NCI-H526 (cell line): ENCODE results near the gene PRSS12.
"Not testable (repeated sequence)": the region's sequence is repeated elsewhere in the genome, so short reads cannot be mapped to it uniquely, and the experiment has no call there.

Experiments used
- DNase-seq, 2 experiments: peaks; one replicate each; lab custom pipeline; 2025; lab: John Stamatoyannopoulos, UW

Gene PRSS12

DNA sequence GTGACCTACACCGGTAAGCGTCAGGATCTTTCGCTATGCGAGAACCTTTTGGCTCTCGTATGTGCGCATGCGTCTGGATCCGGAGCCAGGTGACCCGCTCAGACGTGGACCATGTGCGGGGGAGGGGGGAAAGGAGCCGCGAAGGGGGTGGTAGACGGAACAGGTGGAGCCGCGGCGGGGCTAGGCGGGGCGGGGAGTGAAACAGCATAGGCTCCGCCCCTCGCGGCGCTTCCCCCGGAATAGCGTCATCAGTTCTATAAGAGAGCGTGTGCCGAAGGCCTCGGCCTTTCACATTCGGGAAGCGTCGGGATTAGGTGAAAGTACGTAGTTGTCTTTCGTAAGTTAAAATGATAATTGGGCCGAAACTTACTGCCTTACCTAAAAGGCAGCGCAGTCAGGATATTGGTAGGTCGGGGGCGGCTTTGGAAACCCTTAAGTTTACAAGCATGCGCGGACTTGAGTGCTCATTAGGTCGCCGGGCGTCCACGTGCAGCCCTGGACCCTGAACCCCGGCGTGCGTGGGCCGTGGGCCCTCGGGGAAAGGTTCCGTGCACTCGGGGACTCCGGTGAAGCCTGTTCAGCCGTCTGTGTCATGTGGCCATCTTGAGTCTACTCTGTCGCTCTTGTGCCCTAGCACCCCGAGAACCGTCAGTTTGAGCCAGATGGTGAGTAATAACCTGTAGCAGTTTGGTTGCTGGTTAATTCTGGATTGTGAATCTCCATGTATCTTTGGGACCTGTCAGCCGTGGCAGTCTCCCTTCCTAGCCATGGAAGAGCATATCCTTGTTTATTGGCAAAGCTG is 74.1 kb downstream of the PRSS12 start:
- peak; percentile 91 to 98 for DNase-seq

DNA sequence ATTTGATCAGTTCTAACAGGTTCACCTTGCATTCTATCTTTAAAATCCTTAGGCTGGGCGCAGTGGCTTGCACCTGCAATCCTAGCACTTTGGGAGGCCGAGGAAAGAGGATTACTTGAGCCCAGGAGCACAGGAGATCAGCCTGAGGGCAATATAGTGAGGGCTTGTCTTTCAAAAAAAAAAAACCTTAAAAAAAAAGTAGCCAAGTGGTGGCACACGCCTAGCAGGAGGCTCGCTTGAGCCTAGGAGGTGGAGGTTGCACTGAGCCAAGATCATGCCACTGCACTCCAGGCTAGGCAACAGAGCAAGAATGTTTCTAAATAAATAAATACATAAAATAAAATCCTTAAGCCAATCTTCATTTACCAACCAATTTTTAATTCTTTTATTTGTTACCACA is 75.6 kb downstream of the PRSS12 start:
- no peak for DNase-seq

DNA sequence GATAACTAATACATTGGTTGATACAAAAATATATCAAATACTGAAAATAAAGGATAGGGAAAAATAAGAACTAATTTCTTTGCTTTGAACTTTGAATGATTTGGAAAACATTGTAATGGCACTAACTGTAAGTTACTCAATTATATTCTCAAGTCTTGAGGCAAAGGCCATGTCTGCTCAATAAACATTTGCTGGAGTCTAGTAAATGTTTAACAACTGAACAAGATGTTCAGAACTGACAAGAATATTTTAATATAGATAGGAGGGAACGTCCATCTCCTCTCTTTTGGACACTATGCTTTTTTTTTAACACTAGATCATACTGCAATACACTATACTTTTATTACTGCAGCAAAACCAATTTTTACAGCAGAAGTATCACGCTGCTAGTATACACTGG is 76.2 kb downstream of the PRSS12 start:
- DNase-seq: no peak

DNA sequence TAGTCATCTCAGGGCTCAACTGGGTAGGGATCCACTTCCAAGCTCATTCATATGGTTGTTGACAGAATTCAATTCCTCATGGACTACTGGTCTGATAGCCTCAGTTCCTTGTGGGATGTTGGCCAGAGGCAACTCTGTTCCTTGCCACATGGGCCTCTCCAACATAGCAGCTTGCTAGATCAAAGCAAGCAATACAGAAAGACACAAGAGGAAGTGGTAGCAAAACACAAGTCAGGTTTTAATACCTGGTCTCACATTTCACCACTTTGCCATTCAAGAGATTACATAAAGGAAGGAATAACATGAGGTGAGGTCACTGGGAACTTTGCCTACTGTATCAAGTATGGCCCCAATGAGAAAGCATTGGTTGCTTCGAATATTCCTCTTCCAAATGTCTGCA is 79.2 kb downstream of the PRSS12 start:
- no peak for DNase-seq

DNA sequence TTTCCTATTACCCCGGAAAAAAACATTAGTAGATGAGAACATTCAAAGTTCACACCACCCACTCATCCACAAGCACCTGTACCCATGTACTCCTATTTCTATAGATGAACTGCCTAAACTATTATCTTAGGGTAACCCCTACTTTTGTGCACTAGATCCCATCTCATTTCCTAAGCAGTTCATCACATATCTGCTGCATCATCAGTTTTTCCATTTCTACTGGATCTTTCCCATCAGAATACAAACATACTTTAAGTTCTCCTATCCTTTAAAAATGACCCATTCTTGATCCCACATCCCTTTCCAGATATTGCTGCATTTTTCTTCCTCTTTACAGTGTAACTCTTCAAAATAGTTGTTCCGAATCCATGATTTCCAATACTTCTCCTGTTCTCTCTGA is 81.0 kb downstream of the PRSS12 start:
- DNase-seq: no peak

DNA sequence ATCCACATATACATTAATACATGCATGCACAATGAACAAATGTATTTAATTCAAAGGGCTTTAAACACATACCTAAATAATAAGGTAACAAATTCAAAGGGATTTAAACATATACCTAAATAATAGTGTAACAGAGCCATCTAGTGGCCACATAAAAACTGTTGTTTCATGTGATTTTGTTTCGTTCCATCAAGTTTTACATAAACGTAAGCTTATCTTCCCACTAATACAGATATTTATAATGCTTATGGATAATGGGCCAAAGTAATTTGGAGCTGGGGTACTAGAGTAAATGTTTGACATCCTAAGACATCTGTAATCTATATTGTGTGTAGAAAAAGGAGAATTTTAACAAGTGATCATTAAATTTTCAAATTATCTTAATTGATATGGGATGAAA is 82.3 kb downstream of the PRSS12 start:
- peak in 1 of 2 experiments; percentile 63 for DNase-seq

GRCh38 chr4:118268780-118269179 is 84.0 kb downstream of the PRSS12 start:
- no peak for DNase-seq

DNA sequence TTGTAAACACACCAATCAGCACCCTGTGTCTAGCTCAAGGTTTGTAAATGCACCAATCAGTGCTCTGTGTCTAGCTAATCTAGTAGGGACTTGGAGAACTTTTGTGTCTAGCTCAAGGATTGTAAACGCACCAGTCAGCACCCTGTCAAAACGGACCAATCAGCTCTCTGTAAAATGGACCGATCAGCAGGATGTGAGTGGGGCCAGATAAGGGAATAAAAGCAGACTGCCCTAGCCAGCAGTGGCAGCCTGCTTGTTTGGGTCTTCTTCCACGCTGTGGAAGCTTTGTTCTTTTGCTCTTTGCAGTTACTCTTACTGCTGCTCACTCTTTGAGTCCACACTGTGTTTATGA is 86.7 kb downstream of the PRSS12 start:
- not testable (repeated sequence) for DNase-seq

DNA sequence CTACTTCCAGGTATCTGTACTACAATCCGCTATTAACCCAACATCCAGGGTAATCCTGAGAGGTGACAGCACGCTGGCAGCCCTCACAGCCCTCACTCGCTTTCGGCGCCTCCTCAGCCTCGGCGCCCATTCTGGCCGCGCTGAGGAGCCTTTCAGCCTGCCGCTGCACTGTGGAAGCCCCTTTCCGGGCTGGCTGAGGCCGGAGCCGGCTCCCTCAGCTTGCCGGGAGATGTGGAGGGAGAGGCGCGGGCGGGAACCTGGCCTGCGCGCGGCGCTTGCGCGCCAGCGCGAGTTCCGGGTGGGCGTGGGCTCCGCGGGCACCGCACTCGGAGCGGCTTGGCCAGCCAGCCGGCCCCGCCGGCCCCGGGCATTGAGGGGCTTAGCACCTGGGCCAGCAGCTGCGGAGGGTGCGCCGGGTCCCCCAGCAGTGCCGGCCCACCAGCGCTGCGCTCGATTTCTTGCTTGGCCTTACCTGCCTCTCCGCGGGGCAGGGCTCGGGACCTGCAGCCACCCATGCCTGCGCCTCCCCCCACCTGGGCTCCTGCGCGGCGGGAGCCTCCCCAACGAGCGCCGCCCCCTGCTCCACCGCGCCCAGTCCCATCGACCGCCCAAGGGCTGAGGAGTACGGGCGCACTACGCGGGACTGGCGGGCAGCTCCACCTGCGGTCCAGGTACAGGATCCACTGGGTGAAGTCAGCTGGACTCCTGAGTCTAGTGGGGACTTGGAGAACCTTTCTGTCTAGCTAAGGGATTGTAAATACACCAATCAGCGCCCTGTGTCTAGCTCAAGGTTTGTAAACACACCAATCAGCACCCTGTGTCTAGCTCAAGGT is 87.3 kb downstream of the PRSS12 start:
- peak; percentile 10 to 64 for DNase-seq

DNA sequence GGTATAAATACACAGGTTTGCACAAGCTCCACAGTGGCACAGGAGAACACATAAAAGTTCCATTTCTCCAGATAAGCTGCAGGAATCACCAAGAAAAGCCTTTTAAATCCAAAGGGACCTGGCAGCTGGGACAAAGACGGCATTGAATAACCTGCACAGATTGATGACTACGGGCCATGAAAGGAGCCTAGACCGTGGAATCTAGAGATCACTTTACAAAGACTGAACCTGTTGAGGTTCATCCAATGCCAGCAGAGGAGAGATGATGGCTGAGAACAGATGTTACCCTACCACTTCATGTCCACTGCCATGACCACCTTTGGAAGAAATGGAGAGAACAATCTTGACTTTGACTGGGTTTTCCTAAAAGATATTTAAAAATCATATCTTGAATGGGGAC is 88.7 kb downstream of the PRSS12 start:
- no peak for DNase-seq

- DNase-seq: no peak
Measured at GRCh38 chr4:118260309-118260708, 92.5 kb downstream of the PRSS12 start.

DNA sequence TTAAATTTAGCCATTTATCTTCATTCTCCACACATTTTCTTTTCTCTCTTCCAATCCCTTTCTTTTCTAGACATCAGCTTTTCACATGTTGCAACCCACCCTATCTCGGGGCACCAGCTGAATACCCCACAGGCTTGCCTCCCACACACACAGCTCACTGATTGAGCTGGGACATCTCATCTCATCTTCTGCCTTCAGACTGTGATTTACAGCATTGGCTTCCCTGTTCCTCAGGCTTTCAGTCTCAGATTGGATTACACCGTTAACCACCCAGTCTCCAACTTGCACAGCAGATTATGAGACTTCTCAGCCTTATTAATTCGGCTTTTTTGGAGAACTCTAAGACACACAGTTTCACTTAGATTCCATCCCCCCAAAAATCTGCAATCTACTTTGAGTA is 93.7 kb downstream of the PRSS12 start:
- DNase-seq: no peak

DNA sequence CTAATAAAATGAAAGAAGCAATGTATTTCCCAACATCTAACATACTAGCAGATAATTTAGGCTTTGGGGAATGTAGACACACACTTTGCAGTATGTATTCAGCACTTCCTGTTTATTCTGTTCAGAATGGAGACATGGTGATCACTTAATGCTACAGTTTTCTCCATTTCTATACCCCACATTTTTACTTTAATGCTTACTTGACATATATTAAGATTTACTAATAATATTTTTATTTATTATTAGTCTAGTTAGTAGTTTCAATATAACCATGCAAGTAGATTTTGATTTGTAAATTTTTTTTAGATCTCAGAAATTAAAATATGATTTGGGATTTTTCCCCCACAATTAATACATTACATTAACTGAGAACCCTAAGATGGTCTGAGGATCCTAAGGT is 98.4 kb downstream of the PRSS12 start:
- no peak for DNase-seq

GRCh38 chr4:118249890-118250289 is 102.9 kb downstream of the PRSS12 start:
- no peak for DNase-seq

DNA sequence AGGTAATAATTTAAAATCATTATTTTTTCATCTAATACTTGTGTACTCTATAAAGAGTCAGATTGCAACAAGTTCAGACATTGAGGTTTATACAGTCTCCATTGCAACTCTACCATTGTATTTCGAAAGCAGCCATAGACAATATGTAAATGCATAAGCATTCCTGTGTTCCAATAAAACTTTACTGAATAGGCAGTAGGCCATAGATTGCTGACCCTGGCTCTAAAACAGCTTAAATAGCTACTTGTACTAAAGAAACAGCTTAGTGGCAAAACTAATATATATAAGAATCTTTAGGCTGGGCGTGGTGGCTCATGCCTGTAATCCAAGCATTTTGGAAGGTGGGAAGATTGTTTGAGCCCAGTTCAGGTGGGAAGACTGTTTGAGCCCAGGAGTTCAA is 115.3 kb downstream of the PRSS12 start:
- DNase-seq: no peak

DNA sequence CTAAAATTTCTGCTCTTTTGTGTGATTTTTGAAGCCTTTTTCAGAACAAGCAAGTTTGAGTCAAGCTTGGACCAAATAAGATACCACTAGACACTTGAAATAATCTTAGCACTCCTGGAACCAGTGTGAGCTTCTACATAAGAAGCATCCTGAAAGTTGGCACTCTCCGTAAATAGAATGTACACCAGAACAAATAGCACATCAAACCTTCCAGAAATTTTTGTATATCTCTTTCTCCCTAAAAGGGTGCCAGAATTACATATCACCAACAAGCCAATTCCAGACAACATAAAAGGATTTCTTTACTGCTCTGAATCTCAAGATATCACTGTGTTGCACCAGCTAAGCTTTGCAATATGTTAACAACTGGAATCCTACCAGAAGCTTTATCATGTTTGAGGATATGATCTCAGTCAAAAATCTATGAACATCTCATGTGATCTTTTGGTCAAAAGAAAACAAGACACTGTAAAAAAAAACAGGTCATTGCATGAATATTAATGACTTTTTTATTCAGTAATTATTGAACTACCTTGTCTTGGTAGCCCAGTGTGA is 117.2 kb downstream of the PRSS12 start:
- no peak for DNase-seq
